Fibroblast of skin of right biceps (primary cell): Measurements from ENCODE around the gene PPP5C.
"Not testable (repeated sequence)": the region's sequence is repeated elsewhere in the genome, so short reads cannot be mapped to it uniquely, and the experiment has no call there.

Experiments used
- DNase-seq: peaks from one replicate; pipeline ENCODE4 v3.0.0-alpha.2; 2013

PPP5C gene

GRCh38 chr19:46411088-46411924 is 64.4 kb downstream of the PPP5C start:
- DNase-seq, result no peak

- no peak for DNase-seq
Measured at GRCh38 chr19:46411925-46412649, 65.2 kb downstream of the PPP5C start.

- no peak for DNase-seq
Measured at GRCh38 chr19:46412650-46413261, 65.9 kb downstream of the PPP5C start.

- DNase-seq, result peak; percentile 99
Measured at GRCh38 chr19:46413262-46414031, 66.6 kb downstream of the PPP5C start, which contains the start of gene CCDC8. TSS of gene CCDC8 (minus strand) at chr19:46413564. CDS start at chr19:46412810, 754 bp downstream.

- DNase-seq, result not testable (repeated sequence)
Measured at GRCh38 chr19:46414899-46415298, 68.0 kb downstream of the PPP5C start.

- DNase-seq, result peak; percentile 92
Measured at GRCh38 chr19:46415804-46416709, 69.2 kb downstream of the PPP5C start.

- no peak for DNase-seq
Measured at GRCh38 chr19:46420056-46420455, 73.2 kb downstream of the PPP5C start.

GRCh38 chr19:46422344-46422743 is 75.5 kb downstream of the PPP5C start:
- DNase-seq, result no peak

- no peak for DNase-seq
Measured at GRCh38 chr19:46423188-46423587, 76.3 kb downstream of the PPP5C start.

GRCh38 chr19:46426035-46426505 is 79.2 kb downstream of the PPP5C start:
- DNase-seq, result peak; percentile 35

GRCh38 chr19:46426506-46427162 is 79.7 kb downstream of the PPP5C start:
- peak; percentile 77 for DNase-seq

GRCh38 chr19:46427518-46428045 is 80.7 kb downstream of the PPP5C start:
- DNase-seq, result no peak

- peak; percentile 63 for DNase-seq
Measured at GRCh38 chr19:46428239-46429135, 81.6 kb downstream of the PPP5C start, which contains the start of gene PNMA8C. TSS of gene PNMA8C (minus strand) at chr19:46428936. CDS start at chr19:46428359, 577 bp downstream.

GRCh38 chr19:46429999-46430398 is 83.1 kb downstream of the PPP5C start:
- no peak for DNase-seq

GRCh38 chr19:46431824-46432223 is 84.9 kb downstream of the PPP5C start:
- no peak for DNase-seq

- DNase-seq, result not testable (repeated sequence)
Measured at GRCh38 chr19:46433470-46433869, 86.6 kb downstream of the PPP5C start.

- no peak for DNase-seq
Measured at GRCh38 chr19:46435009-46435408, 88.1 kb downstream of the PPP5C start.

GRCh38 chr19:46435689-46436088 is 88.8 kb downstream of the PPP5C start:
- DNase-seq, result not testable (repeated sequence)
